GDM1 (cell line): ENCODE data around the gene PROSER2.

Experiments used
- DNase-seq: peaks from one replicate; lab custom pipeline; 2025; lab: John Stamatoyannopoulos, UW

The PROSER2 gene

DNA sequence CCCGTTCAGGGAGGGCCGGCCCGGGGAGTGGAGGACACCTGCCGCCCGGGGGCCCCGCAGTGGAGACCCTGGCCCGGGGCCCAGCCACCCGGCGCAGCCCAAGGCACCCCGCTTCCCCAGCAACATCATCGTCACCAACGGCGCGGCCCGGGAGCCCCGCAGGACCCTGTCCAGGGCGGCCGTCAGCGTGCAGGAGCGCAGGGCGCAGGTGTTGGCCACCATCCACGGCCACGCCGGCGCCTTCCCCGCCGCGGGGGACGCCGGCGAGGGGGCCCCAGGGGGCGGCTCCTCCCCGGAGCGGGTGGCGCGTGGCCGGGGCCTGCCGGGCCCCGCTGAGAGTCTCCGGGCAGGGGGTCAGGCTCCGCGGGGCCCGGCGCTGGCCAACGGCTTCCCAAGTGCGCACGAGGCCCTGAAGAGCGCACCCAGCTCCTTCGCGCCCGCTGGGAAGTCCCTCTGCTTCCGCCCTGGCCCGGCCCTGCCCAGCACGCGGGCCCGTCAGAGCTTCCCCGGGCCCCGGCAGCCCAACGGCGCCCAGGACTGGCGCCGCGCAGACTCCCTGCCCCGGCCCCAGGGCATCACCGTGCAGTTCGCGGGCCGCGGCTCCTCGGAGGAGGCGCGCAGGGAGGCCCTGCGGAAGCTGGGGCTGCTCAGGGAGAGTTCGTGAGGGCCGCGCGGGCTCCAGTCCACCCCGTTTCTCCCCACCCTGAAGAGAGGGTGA, 46.7 kb downstream of the PROSER2 start:
- no peak for DNase-seq

DNA sequence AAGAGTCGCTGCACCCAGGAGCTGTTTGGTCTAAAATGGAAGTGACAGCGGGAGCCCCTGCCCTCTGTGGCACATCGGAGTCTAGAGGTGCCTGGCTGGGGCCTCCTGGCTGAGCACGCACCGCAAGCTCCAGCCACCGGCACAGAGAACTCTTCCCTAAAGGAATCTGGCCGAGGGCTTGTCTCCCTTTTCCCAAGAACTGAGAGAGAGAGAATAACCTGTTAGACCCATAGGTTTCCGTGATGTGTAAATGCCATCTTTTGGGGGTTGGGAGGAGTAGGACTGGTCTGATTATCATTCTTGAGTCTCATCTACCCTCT, 47.3 kb downstream of the PROSER2 start:
- DNase-seq, result no peak

DNA sequence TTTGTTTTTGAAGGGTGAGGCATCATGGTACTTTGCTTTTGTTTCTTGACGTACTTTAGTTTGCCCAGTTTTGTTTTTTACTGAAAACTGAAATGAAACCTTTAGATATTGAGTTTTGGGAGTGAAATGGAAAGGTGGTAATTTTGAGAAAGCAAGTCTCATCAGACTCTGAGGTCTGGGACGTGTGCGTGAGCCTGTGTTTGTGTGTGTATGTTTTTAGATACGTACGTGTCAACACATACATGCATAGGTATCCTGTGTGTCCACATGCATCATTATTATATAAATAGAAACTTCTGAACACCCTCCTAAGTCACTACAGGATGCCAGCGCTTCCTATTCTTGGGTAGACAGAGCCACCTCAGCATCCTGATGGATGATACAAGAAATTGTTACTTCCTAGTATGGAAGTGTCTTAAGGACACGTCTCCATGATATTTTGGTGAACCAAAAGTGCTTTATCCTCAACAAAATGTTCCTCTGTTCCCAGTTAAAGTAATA, 47.8 kb downstream of the PROSER2 start:
- DNase-seq, result no peak

DNA sequence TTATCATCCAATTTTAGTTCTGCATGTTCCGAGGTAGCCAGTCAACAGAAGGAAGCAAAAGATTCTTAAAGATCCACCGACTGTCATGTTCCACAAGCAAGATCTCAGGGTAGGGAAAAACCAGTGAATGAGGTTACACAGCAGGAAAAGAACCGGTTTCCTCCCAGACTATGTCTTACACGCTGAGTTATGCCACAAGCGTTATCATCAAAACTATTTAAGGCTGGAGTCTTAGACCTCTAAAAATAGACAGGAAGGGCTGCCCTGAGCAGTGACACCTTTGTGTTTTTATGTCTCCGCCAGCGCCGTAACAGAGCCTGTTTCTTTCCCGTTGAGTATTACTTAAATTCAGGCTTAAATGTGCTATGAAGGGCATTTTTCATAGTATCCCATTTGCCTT, 48.3 kb downstream of the PROSER2 start:
- peak; percentile 40 for DNase-seq

DNA sequence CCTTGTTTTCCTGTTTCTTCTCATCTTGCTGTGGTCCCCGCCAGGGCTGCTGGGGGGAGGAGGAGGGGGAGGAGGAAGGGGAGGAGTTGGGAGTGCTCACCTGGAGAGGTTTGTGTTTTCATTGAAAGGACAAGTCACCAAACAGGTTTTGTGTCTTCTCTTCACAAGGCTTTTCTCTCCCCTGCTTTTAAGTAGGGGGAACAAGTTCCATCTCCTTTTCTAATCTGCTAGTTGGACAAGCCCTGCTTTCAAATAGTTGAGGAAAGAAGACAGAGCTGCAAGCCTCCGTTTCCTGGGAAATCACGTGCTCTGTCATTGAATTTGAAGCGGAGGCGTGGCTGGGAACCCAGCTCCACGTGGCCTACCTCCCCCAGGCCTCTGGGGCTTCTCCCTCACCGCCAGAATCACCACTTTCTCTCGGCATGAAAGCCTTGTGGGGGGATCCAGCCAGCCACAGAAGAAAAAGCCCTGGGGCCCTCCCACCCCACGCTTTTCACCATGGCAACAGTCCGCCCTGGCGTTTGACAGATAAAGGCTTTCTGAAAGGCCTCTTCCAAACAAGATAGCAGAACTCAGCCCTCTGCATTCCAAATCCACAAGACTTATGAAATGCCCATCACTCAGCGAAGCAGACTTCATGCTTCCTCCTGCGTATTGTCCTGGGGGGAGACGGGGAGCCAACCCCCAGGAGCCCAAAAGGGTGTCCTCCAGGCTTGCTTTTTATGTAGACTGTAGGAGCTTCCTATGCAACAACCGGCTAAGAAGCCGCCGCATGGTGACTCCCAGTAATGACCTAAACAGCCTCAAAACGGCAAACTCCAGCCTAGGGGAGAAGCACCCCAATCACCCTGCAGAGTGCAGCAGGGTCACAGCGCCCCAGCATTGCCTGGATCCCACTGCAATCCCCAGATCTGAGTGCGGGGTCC, 51.7 kb downstream of the PROSER2 start:
- DNase-seq, result no peak

DNA sequence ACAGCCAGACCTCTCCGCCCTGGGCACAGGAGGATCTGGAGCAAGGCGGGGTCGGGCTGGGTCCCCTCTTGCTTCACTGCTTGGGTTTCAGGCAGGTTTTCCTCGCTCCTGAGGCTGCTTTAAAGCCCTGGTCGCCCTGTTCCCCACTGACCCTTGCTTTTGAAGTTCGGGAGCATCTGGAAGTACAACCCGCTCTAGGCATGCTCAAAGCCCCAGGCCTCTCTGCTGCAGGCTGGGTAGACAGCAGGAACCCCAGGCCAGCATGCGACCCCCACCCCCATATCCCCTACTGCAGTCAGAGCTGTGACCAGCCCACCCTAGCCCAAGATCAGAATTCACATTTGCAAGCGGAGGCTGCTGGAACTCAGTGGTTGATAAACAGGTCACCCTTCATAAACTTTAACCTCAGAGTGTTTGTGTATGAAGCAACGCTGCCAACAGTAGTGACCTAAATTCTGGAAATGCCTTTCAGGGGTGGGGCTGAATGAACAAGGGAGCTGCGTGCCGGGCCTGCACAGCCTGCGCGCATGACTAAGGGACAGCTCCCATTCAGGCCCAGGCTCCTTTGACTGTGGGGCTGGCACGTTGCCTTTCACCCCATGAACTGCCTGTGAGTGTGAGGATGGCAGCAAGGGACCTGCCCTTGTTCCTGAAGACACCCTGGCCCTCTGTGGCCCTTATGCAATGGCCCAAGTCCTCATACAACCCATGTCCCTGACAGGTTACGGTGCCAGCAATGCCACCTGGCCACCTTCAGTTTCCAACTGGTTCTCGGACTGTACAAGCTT, 52.5 kb downstream of the PROSER2 start:
- DNase-seq, result no peak

DNA sequence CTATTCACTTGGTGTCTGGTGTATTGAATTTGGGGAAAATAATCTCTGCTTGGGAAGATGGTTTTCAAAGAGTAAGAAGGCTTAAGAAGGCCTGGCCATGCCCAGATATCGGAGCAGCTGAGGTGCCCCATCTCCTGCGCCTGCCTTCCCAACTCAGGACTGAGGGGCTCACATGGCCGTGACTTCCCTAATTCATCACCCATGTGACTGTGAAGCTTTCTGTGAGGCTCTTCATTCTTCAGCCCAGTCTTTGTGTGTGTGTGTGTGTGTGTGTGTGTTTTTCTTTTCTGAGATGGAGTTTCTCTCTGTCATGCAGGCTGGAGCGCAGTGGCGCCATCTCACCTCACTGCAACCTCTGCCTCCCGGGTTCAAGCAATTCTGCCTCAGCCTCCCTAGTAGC, 53.2 kb downstream of the PROSER2 start:
- DNase-seq, result no peak

DNA sequence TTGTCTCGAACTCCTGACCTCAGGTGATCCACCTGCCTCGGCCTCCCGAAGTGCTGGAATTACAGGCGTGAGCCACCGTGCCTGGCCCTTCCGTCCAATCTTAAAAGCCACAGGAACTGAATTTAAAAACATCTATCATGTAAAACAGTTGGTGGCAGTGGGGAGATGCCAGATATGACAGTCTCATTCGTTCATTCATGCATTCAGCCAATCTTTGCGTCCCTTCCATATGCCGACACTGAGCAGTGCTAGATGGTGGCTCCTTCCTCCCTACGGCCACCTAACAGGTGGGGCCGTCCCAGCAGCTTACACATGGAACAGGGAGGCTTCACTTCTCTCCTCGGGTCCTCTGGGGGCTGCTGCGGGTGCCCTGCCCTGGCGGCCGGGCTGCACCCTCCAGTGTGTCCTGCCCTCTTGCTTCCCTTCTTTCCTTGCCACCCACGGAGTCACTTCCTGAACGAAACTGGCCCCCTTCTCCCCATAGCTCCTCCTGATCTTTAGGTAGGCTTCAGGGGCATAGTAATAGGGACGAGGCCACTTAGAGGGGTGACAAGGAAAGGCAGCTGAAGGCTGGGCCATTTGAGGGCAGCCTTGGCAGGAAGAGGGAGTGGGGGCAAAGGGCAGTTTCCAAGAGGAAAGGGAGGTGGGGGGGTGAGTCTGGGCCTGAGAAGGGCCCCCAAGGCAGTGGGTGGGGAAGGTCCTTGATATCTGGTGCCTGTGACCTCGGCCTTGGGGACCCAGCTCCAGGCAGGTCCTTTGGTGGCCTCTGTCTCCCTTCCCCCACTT, 53.8 kb downstream of the PROSER2 start:
- DNase-seq, result no peak

DNA sequence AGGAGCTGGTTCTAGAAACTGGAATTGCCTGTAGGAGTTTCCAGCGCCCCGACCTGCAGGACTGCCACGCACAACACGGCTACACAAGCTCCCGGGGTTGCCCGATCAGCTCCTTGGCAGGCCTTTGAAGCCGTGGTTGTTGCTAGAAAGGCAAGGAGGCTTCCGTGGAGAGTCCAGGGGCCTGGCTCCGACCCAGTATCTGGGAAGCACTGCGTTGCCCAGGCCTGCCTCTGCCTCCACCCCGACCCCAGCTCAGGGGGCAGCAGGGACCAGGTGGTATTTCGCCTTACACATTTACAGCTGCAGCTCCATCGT, 54.4 kb downstream of the PROSER2 start:
- no peak for DNase-seq

DNA sequence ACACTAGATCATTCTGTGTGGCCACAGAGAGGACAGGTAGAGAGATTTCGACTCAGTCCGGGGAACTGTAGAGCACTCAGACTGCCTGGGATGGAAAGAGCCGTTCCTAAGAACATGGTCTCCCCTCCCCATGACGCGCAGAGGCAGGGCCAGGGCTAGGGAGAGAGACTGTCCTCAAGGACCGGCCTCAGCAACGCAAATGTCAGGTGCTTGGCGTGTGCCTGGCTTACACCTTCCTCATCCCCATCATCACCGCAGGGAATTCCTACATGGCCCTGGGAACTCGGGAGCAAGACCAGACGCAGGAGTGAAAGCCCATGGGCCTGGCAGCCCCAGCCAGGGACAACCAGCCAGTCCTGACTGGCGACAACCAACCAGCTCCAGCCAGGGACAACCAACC, 55.6 kb downstream of the PROSER2 start:
- no peak for DNase-seq

DNA sequence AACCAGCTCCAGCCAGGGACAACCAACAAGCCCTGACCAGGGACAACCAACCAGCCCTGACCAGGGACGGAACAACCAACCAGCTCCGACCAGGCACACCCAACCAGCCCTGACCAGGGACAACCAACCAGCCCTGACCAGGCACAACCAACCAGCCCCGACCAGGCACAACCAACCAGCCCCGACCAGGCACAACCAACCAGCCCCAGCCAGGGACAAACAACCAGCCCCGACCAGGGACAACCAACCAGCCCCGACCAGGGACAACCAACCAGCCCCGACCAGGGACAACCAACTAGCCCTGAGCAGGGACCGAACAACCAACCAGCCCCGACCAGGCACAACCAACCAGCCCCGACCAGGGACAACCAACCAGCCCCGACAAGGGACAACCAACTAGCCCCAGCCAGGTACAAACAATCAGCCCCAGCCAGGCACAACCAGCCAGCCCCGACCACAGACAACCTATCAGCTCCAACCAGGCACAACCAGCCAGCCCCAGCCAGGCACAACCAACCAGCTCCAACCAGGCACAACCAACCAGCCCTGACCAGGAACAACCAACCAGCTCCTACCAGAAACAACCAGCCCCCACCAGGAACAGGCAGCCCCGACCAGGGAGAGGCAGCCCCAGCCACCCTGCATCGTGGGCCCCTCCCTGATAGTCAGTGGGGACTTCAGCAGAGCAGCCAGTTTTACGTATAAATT, 56.4 kb downstream of the PROSER2 start:
- DNase-seq, result no peak

DNA sequence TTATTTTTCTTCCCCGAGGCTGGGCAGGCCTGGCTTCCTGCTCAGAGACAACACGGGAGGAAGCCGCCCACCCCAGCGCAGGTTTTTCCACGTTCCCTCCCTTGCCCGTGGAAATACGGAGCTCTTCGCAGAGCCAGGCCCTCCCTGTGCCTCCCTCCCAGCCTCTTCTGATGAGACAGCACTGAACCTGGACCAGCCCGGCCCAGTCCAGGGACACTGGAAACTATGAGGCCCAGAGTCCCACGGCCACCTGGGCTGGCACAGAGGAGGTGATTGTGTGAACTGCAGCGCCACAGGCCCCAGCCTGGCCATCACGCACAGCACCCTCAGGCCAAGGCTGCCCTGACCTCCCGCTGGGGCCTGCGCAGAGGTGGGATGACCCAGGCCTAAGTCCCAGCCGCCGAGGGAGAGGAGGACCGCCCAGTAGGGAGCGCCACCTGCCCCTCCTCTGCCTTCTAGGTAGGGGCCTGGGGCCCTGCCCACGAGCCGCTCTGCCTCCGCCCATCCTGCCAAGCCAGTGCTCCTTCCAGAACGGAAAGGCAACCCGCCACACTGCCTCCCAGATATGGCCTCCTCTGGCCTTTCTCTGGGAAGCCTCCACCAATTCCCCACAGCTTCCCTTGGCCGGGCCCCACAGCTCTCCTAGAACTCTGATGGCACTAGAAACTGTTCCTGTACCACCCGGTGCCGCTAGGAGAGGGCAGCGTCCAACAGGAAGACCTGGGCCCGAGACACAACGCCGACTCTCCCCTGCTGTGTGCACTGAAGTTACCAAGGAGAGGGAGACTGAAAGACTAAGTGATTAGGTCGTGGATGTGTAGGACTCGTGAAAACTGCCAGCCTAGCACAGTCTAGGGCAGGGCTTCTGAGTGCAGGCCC, 57.2 kb downstream of the PROSER2 start:
- no peak for DNase-seq

DNA sequence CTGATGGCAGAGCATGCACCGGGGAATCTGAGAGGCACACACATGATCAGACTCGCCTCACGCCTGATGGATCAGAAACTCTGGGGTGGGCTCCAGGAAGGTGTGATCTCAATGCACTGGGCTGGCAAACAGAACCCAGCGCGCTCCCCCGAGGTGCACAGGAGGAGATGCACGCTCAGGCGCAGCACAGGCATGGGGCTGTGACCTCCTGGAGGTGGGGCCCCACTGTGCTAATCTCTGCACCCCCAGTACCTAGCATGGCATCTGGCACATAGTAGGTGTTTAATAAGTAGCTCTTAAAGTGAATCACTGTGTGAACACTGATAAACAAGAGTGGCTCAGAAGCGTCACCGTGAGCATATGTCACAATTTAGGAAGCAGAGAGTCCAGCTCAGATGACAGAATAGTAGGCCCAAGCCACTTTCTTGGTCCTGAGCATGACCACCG, 57.9 kb downstream of the PROSER2 start:
- DNase-seq, result no peak

DNA sequence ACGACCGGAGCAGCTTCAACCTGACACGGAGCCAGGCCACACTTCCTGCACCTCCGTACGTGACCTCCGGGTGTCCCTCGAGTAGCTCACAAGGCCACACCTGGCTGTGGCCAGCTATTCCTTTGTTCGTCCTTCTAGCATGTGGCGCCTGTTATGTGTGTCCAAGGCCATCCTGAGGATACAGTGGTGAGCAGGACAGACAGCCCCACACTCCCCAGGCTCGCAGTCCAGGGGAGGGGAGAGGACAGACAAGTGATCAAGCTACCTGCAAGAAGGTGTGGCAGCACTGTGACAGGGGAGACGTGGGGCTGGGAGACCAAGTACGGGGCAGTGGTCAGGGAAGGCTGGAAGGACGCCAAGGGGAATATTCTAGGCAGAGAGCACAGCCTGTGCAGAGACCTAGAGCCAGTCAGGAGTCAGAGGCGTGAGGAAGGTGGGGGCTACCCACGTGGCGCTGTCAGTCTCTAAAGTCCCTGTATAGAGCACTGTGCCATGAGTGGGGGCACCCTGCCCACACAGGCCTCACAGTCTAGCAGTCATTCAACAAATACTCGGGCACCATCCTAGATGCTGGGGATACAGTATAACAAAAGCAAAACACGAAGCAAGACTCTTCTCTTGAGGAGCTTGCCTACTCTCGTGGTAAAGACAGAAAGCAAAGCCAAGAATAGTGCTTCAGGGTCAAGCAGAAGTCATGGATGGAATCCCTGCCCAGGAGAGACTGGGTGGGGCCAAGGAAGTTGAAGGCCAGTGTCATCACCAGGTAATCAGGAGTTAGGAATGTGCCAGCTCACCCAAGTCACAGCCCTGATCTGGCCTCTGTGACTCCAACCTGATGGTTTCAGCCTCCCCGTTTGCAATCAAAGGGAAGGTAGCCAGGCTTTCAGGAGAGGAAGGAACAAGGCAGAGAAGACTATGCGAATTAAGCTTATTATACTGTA, 58.6 kb downstream of the PROSER2 start:
- DNase-seq, result no peak

DNA sequence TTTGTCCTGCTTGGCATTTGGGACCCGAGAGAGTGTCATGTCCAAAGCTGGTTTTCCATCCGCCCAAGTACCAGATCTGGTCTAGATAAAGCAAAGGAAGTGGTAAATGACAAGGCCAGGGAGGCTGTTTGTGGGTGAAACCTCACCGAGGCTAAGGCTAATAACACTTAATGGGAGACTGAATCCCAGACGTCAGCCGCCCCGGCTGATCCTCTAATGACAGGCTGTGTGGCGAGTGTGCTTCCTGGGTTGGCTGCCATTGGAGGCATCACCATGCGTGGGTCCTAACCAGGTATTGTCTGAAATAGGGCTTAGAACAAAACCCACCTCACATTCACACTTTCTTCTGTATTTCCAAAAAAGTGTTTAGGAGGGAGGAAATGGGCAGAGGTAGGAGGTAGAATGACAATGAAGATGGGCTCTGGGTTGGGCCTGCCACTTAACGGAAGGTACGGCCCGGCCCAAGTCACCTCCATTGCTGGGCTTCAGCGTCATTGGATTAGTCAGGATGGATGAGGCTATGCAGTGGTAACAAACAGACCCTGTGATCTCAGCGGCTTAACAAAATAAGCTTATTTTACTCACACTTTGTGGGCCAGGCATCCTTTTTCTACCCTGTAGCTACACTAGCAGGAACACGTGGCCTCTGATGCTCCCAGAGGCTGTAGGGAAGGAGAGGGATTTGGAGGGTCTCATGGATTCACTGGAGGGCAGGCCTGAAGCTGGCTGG, 59.7 kb downstream of the PROSER2 start:
- no peak for DNase-seq

DNA sequence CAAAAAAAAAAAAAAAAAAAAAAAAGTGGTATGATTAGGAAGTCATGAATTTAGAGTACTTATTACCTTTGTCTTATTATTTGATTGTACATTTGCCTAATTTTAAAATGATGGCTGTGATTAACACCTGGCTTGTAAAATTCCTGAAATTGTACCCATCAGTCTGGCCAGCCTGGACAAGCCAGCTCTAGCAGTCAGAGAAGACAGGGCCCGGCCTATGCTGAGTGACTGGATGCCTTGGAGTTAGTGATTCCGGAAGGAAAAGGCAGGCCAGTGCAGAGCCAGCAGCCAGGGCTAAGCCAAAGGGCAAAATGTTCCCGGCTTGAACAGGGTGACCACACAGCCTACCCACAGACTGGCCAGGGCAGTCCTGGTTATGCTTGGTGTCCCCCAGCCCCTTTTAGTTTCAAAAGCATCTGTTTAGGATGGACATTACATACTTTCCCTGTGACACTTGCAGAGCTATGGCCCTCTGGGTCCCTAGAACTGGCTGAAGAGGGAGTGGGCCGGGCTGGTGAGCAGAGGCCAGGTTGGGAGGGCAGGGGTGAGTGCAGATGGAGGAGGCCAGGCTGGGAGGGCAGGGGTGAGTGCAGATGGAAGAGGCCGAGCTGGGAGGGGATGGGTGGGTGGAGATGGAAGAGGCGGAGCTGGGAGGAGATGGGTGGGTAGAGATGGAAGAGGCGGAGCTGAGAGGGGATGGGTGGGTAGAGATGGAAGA, 61.7 kb downstream of the PROSER2 start:
- DNase-seq, result no peak

DNA sequence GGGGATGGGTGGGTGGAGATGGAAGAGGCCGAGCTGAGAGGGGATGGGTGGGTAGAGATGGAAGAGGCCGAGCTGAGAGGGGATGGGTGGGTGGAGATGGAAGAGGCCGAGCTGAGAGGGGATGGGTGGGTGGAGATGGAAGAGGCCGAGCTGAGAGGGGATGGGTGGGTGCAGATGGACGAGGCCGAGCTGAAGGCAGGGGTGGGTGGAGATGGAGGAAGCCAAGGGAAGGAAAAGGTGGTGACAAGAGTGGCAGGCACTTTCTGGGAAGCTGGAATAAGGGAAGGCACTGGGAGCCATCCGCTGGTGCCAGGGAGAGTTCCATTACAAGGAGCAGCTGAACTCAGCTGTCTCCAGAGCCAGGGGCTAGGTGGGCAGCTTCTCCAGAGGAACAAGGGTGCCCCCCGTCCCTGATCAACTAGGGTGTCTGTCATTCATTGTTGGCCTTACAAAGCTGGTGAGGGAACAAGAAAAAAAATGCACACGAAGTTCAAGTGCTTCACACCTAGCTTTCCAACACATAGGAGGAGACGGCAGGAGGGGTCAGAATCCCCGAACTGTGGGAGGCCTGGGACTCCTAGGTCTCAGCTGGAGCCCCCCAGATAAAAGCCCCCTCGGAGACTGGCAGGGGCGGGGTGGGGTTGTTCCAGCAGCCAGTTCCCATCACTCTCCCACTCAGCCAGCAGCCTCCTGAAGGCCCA, 62.4 kb downstream of the PROSER2 start:
- no peak for DNase-seq
